HepG2 (cell line): ENCODE measurements around the gene SLC15A1. TPM values are rescaled to one million over a fixed set of nuclear protein-coding genes. Genes with fewer than 3 reads are reported as not detected.

Experiments used
- ATAC-seq: fragments of 200-7000 bp; cut with Tn5 transposase; 3 replicates; pipeline ENCODE4 v1.9.1; 2020; ENCODE audit warnings: mild to moderate bottlenecking, moderate library complexity
- BruUV-seq: library from RNA; stranded (reverse); fragments of 400-500 nt; replicated peaks from 2 replicates; lab custom pipeline; 2021; lab: Mats Ljungman, UMichigan
- CTCF ChIA-PET: fragments of 300-600 bp; formaldehyde crosslinking; extraction: SDS; loops from one replicate; lab custom pipeline; 2021; ENCODE audit warnings: low total read pairs, inconsistent platforms, low intra/inter-chr PET ratio; lab: Yijun Ruan, JAX
- POLR2A ChIA-PET: fragments of 350-600 bp; sonication (Branson Sonifier 250); formaldehyde crosslinking; loops from one replicate; lab custom pipeline; 2020; ENCODE audit warnings: antibody characterized with exemption, inconsistent platforms; lab: Yijun Ruan, JAX
- DNase-seq: peaks from one replicate; pipeline ENCODE4 v3.0.0-alpha.2; 2015; ENCODE audit warnings: low spot score
- FAIRE-seq: peaks from 3 replicates; lab custom pipeline; 2011; peaks lifted over from hg19 to GRCh38; lab: Jason Lieb, UNC
- H2AFZ ChIP-seq: one replicate; pipeline ENCODE4 v1.6.1; 2011; ENCODE audit warnings: low read length, inconsistent platforms
- H3K27ac ChIP-seq: fragments of 300-600 bp; 3 replicates; pipeline ENCODE4 v1.8.0; 2011; ENCODE audit warnings: mixed run types, mild to moderate bottlenecking, mixed read lengths, low read length, inconsistent platforms; ENCODE audit not compliant: insufficient read depth; ENCODE audit errors: extremely low read length
- H3K27me3 ChIP-seq, 2 experiments: fragments of 200-600 bp in 1 of 2; 2 replicates in 1 of 2; 3 replicates in 1 of 2; pipeline versions ENCODE4 v1.6.0 to v1.8.0; 2011; ENCODE audit warnings: low read length in 2 of 2, mild to moderate bottlenecking in 2 of 2, moderate library complexity in 2 of 2, inconsistent platforms in 1 of 2; ENCODE audit not compliant: insufficient read depth in 2 of 2, control insufficient read depth in 1 of 2
- H3K36me3 ChIP-seq, 2 experiments: fragments of 200-600 bp in 1 of 2; replicated peaks in 1 of 2; 2 replicates in 1 of 2; 3 replicates in 1 of 2; pipeline versions ENCODE4 v1.5.1 to v1.8.0; 2011; ENCODE audit warnings: low read length in 2 of 2, inconsistent platforms in 1 of 2; ENCODE audit not compliant: insufficient read depth in 2 of 2, control insufficient read depth in 1 of 2
- H3K4me1 ChIP-seq: 2 replicates; pipeline ENCODE4 v1.5.1; 2012; ENCODE audit warnings: low read length, inconsistent platforms; ENCODE audit not compliant: insufficient read depth
- H3K4me2 ChIP-seq: 2 replicates; pipeline ENCODE4 v1.6.0; 2011; ENCODE audit warnings: low read depth, low read length, inconsistent platforms
- H3K4me3 ChIP-seq, 3 experiments: fragments of 200-600 bp in 1 of 3; sonication (generic), shearing (Covaris generic) in 1 of 3; replicated peaks in 1 of 3; 2 replicates each; pipeline ENCODE4 v1.5.1; 2011 to 2016; ENCODE audit warnings: low read length in 3 of 3, inconsistent platforms in 2 of 3, low read depth in 2 of 3, mild to moderate bottlenecking in 2 of 3, control low read depth in 1 of 3, mixed read lengths in 1 of 3; ENCODE audit not compliant: insufficient read depth in 1 of 3
- H3K79me2 ChIP-seq: one replicate; pipeline ENCODE4 v1.6.1; 2011; ENCODE audit warnings: low read length, inconsistent platforms; ENCODE audit not compliant: insufficient read depth
- H3K9ac ChIP-seq: 2 replicates; pipeline ENCODE4 v1.6.0; 2011; ENCODE audit warnings: mild to moderate bottlenecking, low read depth, low read length, inconsistent platforms; ENCODE audit not compliant: insufficient read depth
- H3K9me3 ChIP-seq: 2 replicates; pipeline ENCODE4 v1.5.1; 2012; ENCODE audit warnings: mild to moderate bottlenecking, low read length
- H4K20me1 ChIP-seq: 2 replicates; pipeline ENCODE4 v1.6.0; 2011; ENCODE audit warnings: inconsistent platforms, mild to moderate bottlenecking, low read length, moderate library complexity; ENCODE audit not compliant: insufficient read depth
- CHD4 ChIP-seq: fragments of 200-600 bp; sonication (generic); IDR thresholded peaks from 2 replicates; pipeline ENCODE4 v1.7.0; 2017; ENCODE audit warnings: mild to moderate bottlenecking, low read length, borderline replicate concordance
- KAT8 ChIP-seq: IDR thresholded peaks from 2 replicates; pipeline ENCODE4 v1.6.1; 2016; ENCODE audit warnings: missing genetic modification reagents, missing compliant biosample characterization
- NFYB ChIP-seq: sonication (generic); formaldehyde crosslinking; IDR thresholded peaks from 2 replicates; pipeline ENCODE4 v1.4.0; 2020; ENCODE audit warnings: missing genetic modification reagents
- RAD21 ChIP-seq: fragments of 450-650 bp; formaldehyde crosslinking; IDR thresholded peaks from 2 replicates; pipeline ENCODE4 v1.5.0; 2020; ENCODE audit warnings: mild to moderate bottlenecking
- TEAD3 ChIP-seq: optimal IDR thresholded peaks from 2 replicates; pipeline ENCODE3; 2016; ENCODE audit warnings: borderline replicate concordance
- ZBTB38 ChIP-seq: sonication (generic); formaldehyde crosslinking; IDR thresholded peaks from 2 replicates; pipeline ENCODE4 v1.5.1; 2020; ENCODE audit warnings: mild to moderate bottlenecking, missing genetic modification reagents
- ZFP36L2 ChIP-seq: sonication (generic); formaldehyde crosslinking; IDR thresholded peaks from 2 replicates; pipeline ENCODE4 v1.4.0; 2020; ENCODE audit warnings: missing genetic modification reagents
- ZNF207 ChIP-seq: fragments of 450-650 bp; IDR thresholded peaks from 2 replicates; pipeline ENCODE4 v1.6.1; 2016; ENCODE audit warnings: antibody characterized with exemption, borderline replicate concordance
- ZNF354B ChIP-seq: sonication (generic); formaldehyde crosslinking; IDR thresholded peaks from 2 replicates; pipeline ENCODE4 v1.8.0; 2022; ENCODE audit warnings: mild to moderate bottlenecking, missing genetic modification reagents
- ZNF558 ChIP-seq: sonication (generic); formaldehyde crosslinking; IDR thresholded peaks from 2 replicates; pipeline ENCODE4 v1.9.0; 2022; ENCODE audit warnings: mild to moderate bottlenecking, missing genetic modification reagents, borderline replicate concordance
- ZNF768 ChIP-seq: sonication (generic); formaldehyde crosslinking; IDR thresholded peaks from 2 replicates; pipeline ENCODE4 v1.4.0; 2020; ENCODE audit warnings: missing genetic modification reagents
- WGBS: methylation state at CpG from one replicate; pipeline ENCODE4 v1.1.6; 2017; ENCODE audit warnings: low lambda C conversion rate; 5-methylcytosine and 5-hydroxymethylcytosine counted together
- in situ Hi-C: cut with HindIII; loops from 2 replicates; pipeline ENCODE4 v1.10.0; 2017; ENCODE audit warnings: low pct_unique_long_range_greater_than_20kb; ENCODE audit not compliant: extremely low pct_ligation_motif_present
- intact Hi-C: fragments of 100-400 bp; cut with micrococcal nuclease; formaldehyde crosslinking; loops from one replicate; pipeline ENCODE4 v1.10.0; 2022; ENCODE audit not compliant: unreplicated experiment
- polyA plus RNA-seq, 8 experiments: library from polyadenylated mRNA; depleted of rRNA in 3 of 8; stranded (reverse) in 7 of 8; unstranded in 1 of 8; fragments of >200 nt; fragmentation: Illumina TruSeq in 4 of 8; extraction: Trizol in 4 of 8; gene quantifications; 2 replicates each; pipeline versions ENCODE4 v1.2.1 to v1.2.3, GENCODE V29; 2011 to 2016; ENCODE audit warnings: low read depth in 4 of 8, missing spikeins in 1 of 8, mixed read lengths in 1 of 8; ENCODE audit not compliant: insufficient read depth in 1 of 8
- total RNA-seq, 5 experiments: library from RNA; depleted of rRNA; stranded (reverse); fragments of >200 nt; fragmentation: Illumina TruSeq; extraction: Trizol; gene quantifications; 2 replicates each; pipeline ENCODE4 v1.2.3, GENCODE V29; 2016; ENCODE audit warnings: low read depth in 1 of 5
- TF ChIP-seq, protein P1 (sequence below): sonication (generic); formaldehyde crosslinking; IDR thresholded peaks from 2 replicates; pipeline ENCODE4 v1.4.0; 2020; ENCODE audit warnings: missing genetic modification reagents, borderline replicate concordance
- TF ChIP-seq, protein P2 (sequence below): sonication (generic); formaldehyde crosslinking; conservative IDR thresholded peaks from 2 replicates; pipeline ENCODE4 v1.8.0; 2022; ENCODE audit warnings: low read depth, missing genetic modification reagents
- TF ChIP-seq, protein P3 (sequence below): sonication (generic); formaldehyde crosslinking; IDR thresholded peaks from 2 replicates; pipeline ENCODE4 v1.4.0; 2020; ENCODE audit warnings: mild to moderate bottlenecking, low read depth, missing genetic modification reagents
- TF ChIP-seq, protein P4 (sequence below), 2 experiments: sonication (generic) in 1 of 2; formaldehyde crosslinking in 1 of 2; IDR thresholded peaks; 2 replicates each; pipeline versions ENCODE4 v1.5.1 to v1.6.1; 2011 to 2020; ENCODE audit warnings: borderline replicate concordance in 1 of 2, low read depth in 1 of 2, low read length in 1 of 2, mild to moderate bottlenecking in 1 of 2, missing genetic modification reagents in 1 of 2, moderate library complexity in 1 of 2

Gene SLC15A1
- total and polyA plus RNA-seq, 2 of the 13 experiments (the other 11 are each of a cell fraction or from before 2014, with no cell fraction given), result 0.17 to 0.20 TPM

DNA sequence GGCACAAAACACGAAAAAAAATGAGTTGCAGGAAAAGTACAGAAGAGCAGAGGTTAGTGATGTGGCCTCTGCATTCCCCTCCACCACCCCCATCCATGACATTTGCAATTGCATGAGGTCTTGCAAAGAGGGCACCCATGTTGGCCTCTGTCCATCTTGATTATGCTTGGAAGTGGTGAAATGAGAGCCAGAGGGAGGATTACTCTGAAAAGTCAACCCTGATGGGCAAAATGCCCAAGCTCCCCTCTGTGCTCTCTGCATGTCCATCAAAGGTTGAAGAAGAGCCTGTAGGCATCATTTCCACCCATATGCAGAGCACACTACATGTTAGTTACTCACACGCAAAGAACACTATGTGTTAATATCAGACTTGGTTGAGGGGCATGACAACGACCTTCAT lies 71.4 kb downstream of the SLC15A1 start:
- Histone ChIP-seq H3K4me3 (no peak overlapping the region), H3K9me3 (no peaks in the 10 kb centered on the region), H3K4me2 (no peak overlapping the region), H3K4me1 (no peaks in the 10 kb centered on the region), H3K9ac (no peak overlapping the region), H3K79me2 (no peaks in the 10 kb centered on the region), H3K27me3 (no peaks in the 10 kb centered on the region), H3K36me3 (no peaks in the 10 kb centered on the region), H4K20me1 (no peaks in the 10 kb centered on the region), H2AFZ (no peak overlapping the region), H3K27ac (no peak overlapping the region)
- CTCF ChIA-PET, result no interaction called here
- DNase-seq, result no peak
- FAIRE-seq, result no peak
- TF ChIP-seq TEAD3 (CRISPR knock-in tag) (no peak), ZNF768 (CRISPR knock-in tag) (no peak), ZBTB38 (CRISPR knock-in tag) (no peak), ZFP36L2 (CRISPR knock-in tag) (no peak), ZNF558 (CRISPR knock-in tag) (no peak), NFYB (CRISPR knock-in tag) (no peak), CHD4 (no peak), RAD21 (no peak), ZNF207 (no peak), ZNF354B (CRISPR knock-in tag) (no peak), KAT8 (CRISPR knock-in tag) (no peak)
- TF ChIP-seq, protein P1, sequence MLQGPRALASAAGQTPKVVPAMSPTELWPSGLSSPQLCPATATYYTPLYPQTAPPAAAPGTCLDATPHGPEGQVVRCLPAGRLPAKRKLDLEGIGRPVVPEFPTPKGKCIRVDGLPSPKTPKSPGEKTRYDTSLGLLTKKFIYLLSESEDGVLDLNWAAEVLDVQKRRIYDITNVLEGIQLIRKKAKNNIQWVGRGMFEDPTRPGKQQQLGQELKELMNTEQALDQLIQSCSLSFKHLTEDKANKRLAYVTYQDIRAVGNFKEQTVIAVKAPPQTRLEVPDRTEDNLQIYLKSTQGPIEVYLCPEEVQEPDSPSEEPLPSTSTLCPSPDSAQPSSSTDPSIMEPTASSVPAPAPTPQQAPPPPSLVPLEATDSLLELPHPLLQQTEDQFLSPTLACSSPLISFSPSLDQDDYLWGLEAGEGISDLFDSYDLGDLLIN (CRISPR knock-in tag), result no peak
- TF ChIP-seq, protein P2, sequence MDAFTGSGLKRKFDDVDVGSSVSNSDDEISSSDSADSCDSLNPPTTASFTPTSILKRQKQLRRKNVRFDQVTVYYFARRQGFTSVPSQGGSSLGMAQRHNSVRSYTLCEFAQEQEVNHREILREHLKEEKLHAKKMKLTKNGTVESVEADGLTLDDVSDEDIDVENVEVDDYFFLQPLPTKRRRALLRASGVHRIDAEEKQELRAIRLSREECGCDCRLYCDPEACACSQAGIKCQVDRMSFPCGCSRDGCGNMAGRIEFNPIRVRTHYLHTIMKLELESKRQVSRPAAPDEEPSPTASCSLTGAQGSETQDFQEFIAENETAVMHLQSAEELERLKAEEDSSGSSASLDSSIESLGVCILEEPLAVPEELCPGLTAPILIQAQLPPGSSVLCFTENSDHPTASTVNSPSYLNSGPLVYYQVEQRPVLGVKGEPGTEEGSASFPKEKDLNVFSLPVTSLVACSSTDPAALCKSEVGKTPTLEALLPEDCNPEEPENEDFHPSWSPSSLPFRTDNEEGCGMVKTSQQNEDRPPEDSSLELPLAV, result no peak
- TF ChIP-seq, protein P3, sequence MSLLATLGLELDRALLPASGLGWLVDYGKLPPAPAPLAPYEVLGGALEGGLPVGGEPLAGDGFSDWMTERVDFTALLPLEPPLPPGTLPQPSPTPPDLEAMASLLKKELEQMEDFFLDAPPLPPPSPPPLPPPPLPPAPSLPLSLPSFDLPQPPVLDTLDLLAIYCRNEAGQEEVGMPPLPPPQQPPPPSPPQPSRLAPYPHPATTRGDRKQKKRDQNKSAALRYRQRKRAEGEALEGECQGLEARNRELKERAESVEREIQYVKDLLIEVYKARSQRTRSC (CRISPR knock-in tag), result no peak
- TF ChIP-seq, protein P4, sequence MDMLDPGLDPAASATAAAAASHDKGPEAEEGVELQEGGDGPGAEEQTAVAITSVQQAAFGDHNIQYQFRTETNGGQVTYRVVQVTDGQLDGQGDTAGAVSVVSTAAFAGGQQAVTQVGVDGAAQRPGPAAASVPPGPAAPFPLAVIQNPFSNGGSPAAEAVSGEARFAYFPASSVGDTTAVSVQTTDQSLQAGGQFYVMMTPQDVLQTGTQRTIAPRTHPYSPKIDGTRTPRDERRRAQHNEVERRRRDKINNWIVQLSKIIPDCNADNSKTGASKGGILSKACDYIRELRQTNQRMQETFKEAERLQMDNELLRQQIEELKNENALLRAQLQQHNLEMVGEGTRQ (IDR thresholded peaks at IDR 0.05; ENCODE audit: low read depth, low read length), result no peak
- TF ChIP-seq, protein P4 (CRISPR knock-in tag; IDR thresholded peaks at IDR 0.05; ENCODE audit: borderline replicate concordance), result no peak
- no peak for ATAC-seq
- BruUV-seq, result no TSS peak
- in situ Hi-C loops, result no loop called here
- 52% methylated on average over 3 of the region's 3 CpGs for WGBS
- intact Hi-C loops, result no loop called here
- POLR2A ChIA-PET, result no interaction called here
